Sigmoid colon (tissue), 4 donors: Measurements from ENCODE around the gene CCT6B.

Experiments
- EP300 ChIP-seq, 4 donors: sonication (generic); formaldehyde crosslinking; IDR thresholded peaks; one replicate each; pipeline ENCODE4 v1.6.1; 2017; ENCODE audit warnings: antibody characterized with exemption in 4 of 4
- POLR2A ChIP-seq, 2 donors: fragments of 450-650 bp; IDR thresholded peaks; one replicate each; pipeline ENCODE4 v1.6.1; 2016; ENCODE audit warnings: antibody characterized with exemption in 2 of 2, mild to moderate bottlenecking in 2 of 2, moderate library complexity in 2 of 2
- POLR2AphosphoS5 ChIP-seq, 4 donors: sonication (generic); formaldehyde crosslinking; IDR thresholded peaks; one replicate each; pipeline ENCODE4 v1.6.1; 2017; ENCODE audit warnings: antibody characterized with exemption in 4 of 4
- TF ChIP-seq, protein P1 (sequence below), 4 experiments: fragments of 450-650 bp in 3 of 4; fragments of 200-600 bp in 1 of 4; IDR thresholded peaks; one replicate each; pipeline ENCODE4 v1.5.1; 2016 to 2019; ENCODE audit warnings: antibody characterized with exemption in 4 of 4, mild to moderate bottlenecking in 3 of 4, moderate library complexity in 2 of 4

DNA sequence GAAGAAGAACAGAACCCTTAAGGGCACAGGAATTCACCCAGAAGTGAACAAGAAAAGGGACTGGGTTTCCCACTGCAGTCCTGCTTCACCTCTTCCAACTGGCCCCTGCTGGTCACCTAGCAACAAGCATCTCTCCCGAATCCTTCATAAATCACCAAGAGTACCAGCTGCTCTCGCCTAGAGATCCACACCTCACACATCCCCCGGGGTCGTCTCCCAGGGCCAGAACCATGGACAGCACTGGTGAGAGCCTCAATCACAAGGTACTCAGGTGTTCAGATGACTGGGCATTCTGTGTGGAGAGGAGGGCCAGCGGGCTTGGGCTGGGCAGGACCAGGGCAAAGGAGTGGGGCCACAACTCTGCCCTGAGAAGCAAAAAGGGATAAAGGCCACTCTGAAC is 65.9 kb downstream of the CCT6B start:
- TF ChIP-seq, protein P1, sequence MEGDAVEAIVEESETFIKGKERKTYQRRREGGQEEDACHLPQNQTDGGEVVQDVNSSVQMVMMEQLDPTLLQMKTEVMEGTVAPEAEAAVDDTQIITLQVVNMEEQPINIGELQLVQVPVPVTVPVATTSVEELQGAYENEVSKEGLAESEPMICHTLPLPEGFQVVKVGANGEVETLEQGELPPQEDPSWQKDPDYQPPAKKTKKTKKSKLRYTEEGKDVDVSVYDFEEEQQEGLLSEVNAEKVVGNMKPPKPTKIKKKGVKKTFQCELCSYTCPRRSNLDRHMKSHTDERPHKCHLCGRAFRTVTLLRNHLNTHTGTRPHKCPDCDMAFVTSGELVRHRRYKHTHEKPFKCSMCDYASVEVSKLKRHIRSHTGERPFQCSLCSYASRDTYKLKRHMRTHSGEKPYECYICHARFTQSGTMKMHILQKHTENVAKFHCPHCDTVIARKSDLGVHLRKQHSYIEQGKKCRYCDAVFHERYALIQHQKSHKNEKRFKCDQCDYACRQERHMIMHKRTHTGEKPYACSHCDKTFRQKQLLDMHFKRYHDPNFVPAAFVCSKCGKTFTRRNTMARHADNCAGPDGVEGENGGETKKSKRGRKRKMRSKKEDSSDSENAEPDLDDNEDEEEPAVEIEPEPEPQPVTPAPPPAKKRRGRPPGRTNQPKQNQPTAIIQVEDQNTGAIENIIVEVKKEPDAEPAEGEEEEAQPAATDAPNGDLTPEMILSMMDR (IDR thresholded peaks at IDR 0.05), result no peak
- no peak for TF ChIP-seq POLR2AphosphoS5 (IDR thresholded peaks at IDR 0.05)
- TF ChIP-seq POLR2A (IDR thresholded peaks at IDR 0.05), result no peak
- no peak for TF ChIP-seq EP300 (IDR thresholded peaks at IDR 0.05)
